ENCODE results near the gene HES1.

- no peak for TF ChIP-seq EZH2 (IDR thresholded peaks at IDR 0.05)
- no peak for TF ChIP-seq CTCF (IDR thresholded peaks at IDR 0.05)
Measured at GRCh38 chr3:194129581-194130133, 6.3 kb upstream of the HES1 start.

All from neural progenitor cell (in vitro differentiated cells).